GM18511 (cell line): ENCODE results near the gene DOC2A.
"Not testable (repeated sequence)": the region's sequence is repeated elsewhere in the genome, so short reads cannot be mapped to it uniquely, and the experiment has no call there.

ENCODE experiments used
- ATAC-seq: cut with Tn5 transposase; IDR thresholded peaks from one replicate; pipeline ENCODE4 v1.9.1; 2021; ENCODE audit warnings: mild to moderate bottlenecking, moderate library complexity; ENCODE audit not compliant: unreplicated experiment

The DOC2A gene

DNA sequence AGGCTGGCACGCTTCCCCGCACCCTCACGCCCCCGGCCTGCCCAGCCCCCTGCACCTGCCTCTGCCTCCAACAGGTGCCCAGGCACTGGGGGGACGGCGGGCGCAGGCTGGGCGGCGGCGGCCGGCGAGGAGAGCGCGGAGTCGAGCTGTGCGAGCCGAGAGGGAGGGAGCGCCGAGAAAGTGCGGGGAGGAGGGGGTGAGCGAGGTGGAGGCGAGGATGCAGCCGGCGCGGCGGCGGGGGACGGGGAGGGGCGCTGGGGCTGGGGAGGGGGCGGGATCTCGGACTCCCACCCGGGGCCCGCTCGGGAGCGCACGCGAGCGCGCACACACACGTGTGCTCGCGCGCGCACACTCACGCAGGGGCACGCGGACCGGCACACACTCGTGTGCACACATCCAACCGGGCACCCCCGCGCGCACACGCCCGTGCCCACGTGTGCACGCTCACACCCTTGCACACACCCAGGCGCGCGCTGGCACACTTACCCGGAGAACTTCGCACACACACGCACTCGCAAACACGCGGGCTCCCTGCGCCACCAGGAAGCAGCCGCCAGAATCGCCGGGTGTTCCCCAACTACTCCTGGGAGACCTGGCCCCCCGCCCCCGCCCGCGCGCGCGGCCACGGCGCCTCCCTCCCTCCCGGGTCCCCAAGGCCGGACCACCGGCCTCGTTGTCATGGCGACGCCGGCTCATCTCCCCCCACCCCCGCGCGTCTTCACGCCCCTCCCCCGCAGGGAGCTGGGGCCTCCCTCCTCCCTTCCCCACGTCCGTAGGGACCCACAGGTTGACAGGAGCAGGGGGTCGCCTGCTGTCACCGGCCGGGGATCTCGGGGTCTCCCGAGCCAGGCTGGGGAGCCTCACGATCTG, at the start of gene DOC2A:
DOC2A (minus strand) TSS at position 184 of the 870 bp plus-strand sequence. CDS start 805 bp downstream, outside the sequence.
- no peak for ATAC-seq

GRCh38 chr16:30060346-30060745, 49.5 kb upstream of the DOC2A start:
- ATAC-seq, result no peak

GRCh38 chr16:30054959-30055553, 44.2 kb upstream of the DOC2A start:
- no peak for ATAC-seq

DNA sequence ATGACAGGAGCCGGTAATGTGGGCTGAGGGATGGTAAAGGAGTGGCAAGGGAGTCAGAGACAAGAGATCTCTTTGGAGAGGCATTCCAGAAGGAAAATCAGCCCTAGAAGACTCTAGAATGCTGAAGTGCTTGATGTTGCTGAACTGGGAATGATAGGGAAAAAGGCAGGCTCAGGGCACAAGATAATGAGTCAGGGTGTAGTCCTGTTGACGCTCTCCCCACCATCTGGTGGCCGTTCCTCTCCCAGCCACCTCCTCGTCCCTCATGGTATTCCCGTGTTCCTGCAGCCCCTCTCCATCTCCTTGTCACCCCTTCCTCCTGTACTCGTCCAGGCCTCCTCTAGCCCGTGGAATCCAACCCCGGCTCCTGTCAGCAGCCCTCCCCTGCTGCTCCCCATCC, 43.6 kb upstream of the DOC2A start:
- no peak for ATAC-seq

DNA sequence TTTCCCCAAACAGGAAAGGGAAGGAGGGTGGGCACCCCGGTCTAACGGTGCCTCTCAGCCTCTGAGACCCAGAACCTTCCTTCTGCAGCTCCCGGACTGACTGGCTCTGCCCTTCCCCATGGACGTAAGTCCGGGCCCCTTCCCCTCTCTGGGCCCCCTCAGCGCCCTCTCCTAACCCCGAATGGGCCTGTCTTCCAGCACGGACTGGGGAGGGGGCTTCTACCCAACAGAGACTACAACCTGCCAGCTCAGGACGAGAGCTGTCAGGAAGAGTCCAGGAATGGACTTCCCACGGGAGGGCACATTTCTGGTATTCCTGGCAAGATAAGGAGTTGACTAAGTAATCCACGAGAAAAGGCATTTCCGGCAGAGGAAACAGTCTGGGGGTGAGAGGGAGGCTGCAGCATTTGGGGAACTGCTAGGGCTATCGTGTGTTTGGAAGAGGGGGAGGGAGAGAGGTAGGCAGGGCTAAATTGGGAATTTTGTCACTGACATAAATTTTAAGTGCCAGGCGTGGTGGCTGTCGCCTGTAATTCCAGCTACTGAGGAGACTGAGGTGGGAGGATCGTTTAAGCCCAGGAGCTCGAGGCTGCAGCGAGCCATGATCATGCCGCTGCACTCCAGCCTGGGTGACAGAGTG, 42.7 kb upstream of the DOC2A start:
- ATAC-seq, result peak; percentile 13

DNA sequence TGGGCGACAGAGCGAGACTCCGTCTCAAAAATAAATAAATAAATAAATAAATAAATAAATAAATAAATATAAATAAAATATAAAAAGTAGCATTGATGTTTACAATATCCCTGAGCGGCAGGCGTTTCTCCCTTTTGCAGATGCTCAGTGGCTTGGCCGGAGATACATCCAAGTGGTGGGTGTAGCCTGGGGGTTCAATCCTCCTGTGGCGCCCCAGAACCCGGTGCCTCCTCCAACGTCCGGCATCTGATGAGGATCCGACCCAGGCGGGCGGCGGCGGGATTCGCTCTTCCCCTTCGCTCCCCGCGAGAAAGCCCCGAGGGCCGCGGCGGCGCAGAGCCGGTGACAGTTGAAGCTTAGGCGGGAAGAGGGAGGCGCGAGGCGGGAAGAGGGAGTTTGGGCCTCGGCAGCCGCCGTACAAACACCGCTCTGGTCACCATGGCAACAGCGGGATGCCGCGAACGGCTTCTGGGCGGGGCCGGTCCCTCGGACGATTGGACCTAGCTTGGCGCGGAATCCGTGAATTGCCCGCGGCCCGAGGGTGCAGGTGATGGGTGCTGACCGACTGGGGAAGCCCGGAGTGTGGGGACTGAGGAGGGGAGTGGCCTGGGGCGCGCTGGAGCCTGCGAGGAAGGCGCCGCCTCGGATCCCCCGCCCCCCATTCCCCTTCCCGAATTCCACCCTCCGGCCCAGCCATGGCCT, 42.0 kb upstream of the DOC2A start:
- peak; percentile 65 for ATAC-seq

- no peak for ATAC-seq
Observed at GRCh38 chr16:30051518-30051917, 40.7 kb upstream of the DOC2A start.

GRCh38 chr16:30049871-30050270, 39.0 kb upstream of the DOC2A start:
- no peak for ATAC-seq

DNA sequence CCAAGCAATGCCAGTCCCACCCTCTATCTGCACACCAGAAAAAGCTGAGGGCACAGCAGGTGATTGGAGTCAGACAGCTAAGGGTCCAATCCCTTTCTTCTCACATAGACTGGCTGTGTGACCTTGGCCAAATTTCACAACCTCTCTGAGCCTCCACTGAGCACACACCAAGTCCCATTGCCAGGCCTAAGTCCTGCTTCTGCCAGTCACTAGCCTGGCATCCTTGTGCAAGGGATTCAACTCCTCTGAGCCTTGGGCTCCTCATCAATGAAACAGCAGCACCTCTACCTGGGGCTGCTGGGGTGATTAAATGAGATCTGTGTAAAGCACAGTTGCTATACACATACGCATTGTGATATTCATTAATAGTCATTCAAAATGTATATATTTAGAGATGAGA, 35.8 kb upstream of the DOC2A start:
- ATAC-seq, result no peak

DNA sequence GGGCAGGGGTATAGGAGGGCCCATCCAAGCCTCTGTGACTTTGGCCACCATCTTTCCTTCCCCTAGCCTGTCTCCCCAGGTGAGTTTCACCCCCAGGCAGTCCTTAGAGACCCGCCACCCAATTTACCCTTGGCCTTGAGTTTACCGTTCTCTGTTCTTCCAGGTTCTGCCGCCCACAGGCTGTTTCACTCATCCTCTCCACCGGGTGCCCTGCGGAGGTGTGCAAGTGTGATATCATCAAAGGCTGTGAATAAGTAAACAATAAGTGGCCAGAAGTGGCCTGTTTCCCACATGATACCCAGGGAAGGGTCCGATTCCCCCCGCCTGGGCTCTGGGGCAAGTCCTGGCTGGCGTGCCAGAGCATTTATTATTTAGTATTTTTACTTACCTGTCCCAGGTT, 35.4 kb upstream of the DOC2A start:
- ATAC-seq, result no peak

- ATAC-seq, result no peak
Observed at GRCh38 chr16:30041841-30042240, 31.0 kb upstream of the DOC2A start.

DNA sequence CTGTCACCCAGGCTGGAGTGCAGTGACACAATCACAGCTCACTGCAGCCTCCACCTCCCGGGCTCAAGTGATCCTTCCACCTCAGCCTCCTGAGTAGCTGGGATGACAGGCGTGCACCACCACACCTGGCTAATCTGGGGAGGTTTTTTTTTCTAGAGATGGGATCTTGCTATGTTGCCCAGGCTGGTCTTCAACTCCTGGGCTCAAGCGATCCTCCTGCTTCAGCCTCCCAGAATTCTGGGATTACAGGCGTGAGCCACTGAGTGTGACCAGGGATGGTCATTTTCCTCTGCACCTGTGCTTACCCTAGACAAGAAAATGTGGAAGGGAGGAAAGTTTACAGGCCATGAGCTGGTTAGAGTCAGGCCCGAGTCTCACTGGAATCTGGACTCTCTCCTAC, 29.9 kb upstream of the DOC2A start:
- not testable (repeated sequence) for ATAC-seq

- no peak for ATAC-seq
Observed at GRCh38 chr16:30040221-30040620, 29.4 kb upstream of the DOC2A start.

DNA sequence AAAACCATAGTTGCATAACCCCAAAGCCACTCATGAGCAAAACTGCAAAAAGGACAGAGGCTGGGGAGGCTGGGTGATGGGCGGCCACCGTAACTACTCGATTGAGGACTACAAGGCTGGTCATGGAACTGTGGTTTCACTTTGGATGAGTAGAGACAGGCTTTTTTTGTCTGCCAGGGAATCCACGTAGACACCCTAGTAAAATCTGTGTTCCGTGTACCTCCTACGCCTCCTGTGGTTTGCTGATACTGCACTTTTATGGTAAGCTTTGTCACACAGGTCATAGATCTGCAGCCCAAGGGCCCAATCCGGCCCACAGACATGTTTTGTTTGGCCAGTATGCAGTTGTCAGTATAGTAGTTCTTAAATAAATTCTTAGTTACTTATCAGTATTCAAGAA, 22.4 kb upstream of the DOC2A start:
- no peak for ATAC-seq

DNA sequence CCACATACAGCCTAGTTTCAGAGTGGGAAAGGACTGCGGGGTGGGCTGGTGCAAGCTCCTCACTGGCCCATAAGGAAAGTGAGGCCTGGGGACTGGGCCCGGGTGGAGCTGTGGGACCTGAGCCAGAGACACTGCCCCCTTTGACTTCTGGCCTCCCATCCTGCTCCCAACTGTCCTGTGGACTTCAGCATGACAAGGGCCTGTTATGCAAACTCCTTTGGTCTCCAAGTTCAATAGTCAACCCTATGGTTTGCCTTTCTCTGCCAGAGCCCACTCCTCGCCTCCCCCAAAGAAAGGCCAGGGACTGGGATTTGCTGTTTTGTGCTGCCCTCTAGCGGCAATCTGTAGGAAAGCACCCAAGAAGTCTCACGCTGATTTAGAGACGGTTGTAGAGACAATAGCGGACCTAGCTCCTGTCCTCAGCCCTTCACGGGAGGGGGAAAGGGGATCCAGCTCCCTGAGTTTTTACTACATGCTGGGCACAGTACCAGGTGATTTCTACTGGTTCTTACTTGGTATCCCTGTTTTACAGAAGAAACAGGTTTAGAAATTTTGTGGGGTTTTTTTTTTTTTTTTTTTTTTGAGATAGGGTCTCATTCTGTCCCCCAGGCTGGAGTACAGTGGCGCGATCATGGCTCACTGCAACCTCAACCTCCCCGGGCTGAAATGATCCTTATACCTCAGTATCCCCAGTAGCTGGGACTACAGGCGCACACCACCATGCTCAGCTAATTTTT, 21.4 kb upstream of the DOC2A start:
- no peak for ATAC-seq

GRCh38 chr16:30031477-30031918, 20.7 kb upstream of the DOC2A start:
- no peak for ATAC-seq

DNA sequence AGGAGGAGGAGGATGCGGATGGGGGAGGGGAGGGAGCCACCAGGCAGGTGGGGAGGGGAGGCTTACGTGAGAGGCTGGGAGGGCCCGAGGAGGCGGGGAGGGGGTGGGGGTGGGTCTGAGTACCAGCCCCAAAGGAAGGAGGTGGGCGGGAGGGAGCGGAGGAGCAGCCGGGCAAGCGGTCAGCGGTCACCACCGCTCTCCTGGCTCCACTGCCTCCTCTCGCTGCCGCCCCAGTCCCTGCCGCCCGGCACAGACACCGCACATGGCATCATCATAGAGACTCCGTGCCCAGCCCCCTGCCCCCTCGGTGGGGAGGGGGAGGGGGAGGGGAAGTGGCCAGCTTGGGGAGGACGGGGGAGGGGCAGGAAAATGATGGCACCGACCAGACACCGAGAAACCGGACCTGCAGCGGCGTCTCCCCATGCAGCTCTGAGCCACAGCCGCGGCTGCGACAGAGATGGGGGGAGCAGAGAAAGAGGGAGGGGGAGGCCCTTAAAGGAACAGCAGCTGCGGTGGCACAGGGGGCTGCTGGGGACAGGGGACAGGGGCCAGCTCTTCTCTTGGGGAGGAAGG, 20.1 kb upstream of the DOC2A start, which contains the start of gene TLCD3B:
TLCD3B (minus strand) TSS at position 431 of the 573 bp plus-strand sequence. CDS start 744 bp downstream, outside the sequence.
- ATAC-seq, result no peak

GRCh38 chr16:30030011-30030685, 19.3 kb upstream of the DOC2A start:
- no peak for ATAC-seq

- ATAC-seq, result no peak
Observed at GRCh38 chr16:30028438-30029076, 17.7 kb upstream of the DOC2A start.
